Sigmoid colon (tissue), 7 donors: ENCODE data around the gene SLC5A2. TPM values are rescaled to one million over a fixed set of nuclear protein-coding genes. Genes with fewer than 3 reads are reported as not detected.
A peak's percentile ranks its signal among the peaks of the same experiment; 100 is the strongest.
"Not testable (repeated sequence)": the region's sequence is repeated elsewhere in the genome, so short reads cannot be mapped to it uniquely, and the experiment has no call there.

Experiments
- DNase-seq: peaks from one replicate; pipeline ENCODE4 v3.0.0-alpha.2; 2019
- H3K27ac ChIP-seq, 4 donors: fragments of 200-600 bp; sonication (generic); one replicate each; pipeline ENCODE4 v1.5.1; 2016 to 2019; ENCODE audit warnings: mild to moderate bottlenecking in 1 of 4
- H3K27me3 ChIP-seq, 3 donors: fragments of 200-600 bp; sonication (generic); one replicate each; pipeline ENCODE4 v1.5.1; 2019; ENCODE audit warnings: mild to moderate bottlenecking in 1 of 3
- H3K36me3 ChIP-seq, 4 donors: fragments of 200-600 bp; sonication (generic); one replicate each; pipeline ENCODE4 v1.5.1; 2016 to 2019
- H3K4me1 ChIP-seq, 4 donors: fragments of 200-600 bp; sonication (generic); one replicate each; pipeline ENCODE4 v1.5.1; 2017 to 2019
- H3K4me3 ChIP-seq, 4 donors: fragments of 200-600 bp; sonication (generic); one replicate each; pipeline ENCODE4 v1.5.1; 2017 to 2019; ENCODE audit warnings: mild to moderate bottlenecking in 2 of 4, moderate library complexity in 1 of 4
- H3K9me3 ChIP-seq, 4 donors: fragments of 200-600 bp in 3 of 4; sonication (generic) in 3 of 4; one replicate each; pipeline versions ENCODE4 v1.5.1 to v1.6.1; 2013 to 2019
- EP300 ChIP-seq, 4 donors: sonication (generic); formaldehyde crosslinking; IDR thresholded peaks; one replicate each; pipeline ENCODE4 v1.6.1; 2017; ENCODE audit warnings: antibody characterized with exemption in 4 of 4
- POLR2A ChIP-seq, 2 donors: fragments of 450-650 bp; IDR thresholded peaks; one replicate each; pipeline ENCODE4 v1.6.1; 2016; ENCODE audit warnings: antibody characterized with exemption in 2 of 2, mild to moderate bottlenecking in 2 of 2, moderate library complexity in 2 of 2
- POLR2AphosphoS5 ChIP-seq, 4 donors: sonication (generic); formaldehyde crosslinking; IDR thresholded peaks; one replicate each; pipeline ENCODE4 v1.6.1; 2017; ENCODE audit warnings: antibody characterized with exemption in 4 of 4
- WGBS, 2 donors: extraction: QIAGEN DNeasy Blood & Tissue Kit; methylation state at CpG; one replicate each; pipeline ENCODE4 v1.1.7; 2013; 5-methylcytosine and 5-hydroxymethylcytosine counted together
- intact Hi-C: fragments of 100-400 bp; cut with DNase I; formaldehyde crosslinking; loops from one replicate; pipeline ENCODE4 v1.15.1; 2023
- polyA plus RNA-seq, 3 donors: library from polyadenylated mRNA; stranded (reverse); fragments of 200-250 nt; gene quantifications; one replicate each; pipeline ENCODE4 v1.2.3, GENCODE V29; 2013
- total RNA-seq, 4 donors: library from RNA; depleted of rRNA; stranded (reverse); fragments of >200 nt; gene quantifications; one replicate each; pipeline ENCODE4 v1.1.0, GENCODE V29; 2016
- TF ChIP-seq, protein P1 (sequence below), 4 experiments: fragments of 450-650 bp in 3 of 4; fragments of 200-600 bp in 1 of 4; IDR thresholded peaks; one replicate each; pipeline ENCODE4 v1.5.1; 2016 to 2019; ENCODE audit warnings: antibody characterized with exemption in 4 of 4, mild to moderate bottlenecking in 3 of 4, moderate library complexity in 2 of 4
- donor health status: healthy with polysubstance abuse.
- donor health status: Bipolar disorder and iron deficiency.
- donor health status: healthy.

Gene SLC5A2
- total RNA-seq = 1 to 10 TPM in 1 of 4 donors, under 1 TPM in 3; 0.49 to 1.1 (median 0.70) TPM
- 1 to 10 TPM in 2 of 3 donors, under 1 TPM in 1; 0.60 to 1.9 (median 1.2) TPM for polyA plus RNA-seq

DNA sequence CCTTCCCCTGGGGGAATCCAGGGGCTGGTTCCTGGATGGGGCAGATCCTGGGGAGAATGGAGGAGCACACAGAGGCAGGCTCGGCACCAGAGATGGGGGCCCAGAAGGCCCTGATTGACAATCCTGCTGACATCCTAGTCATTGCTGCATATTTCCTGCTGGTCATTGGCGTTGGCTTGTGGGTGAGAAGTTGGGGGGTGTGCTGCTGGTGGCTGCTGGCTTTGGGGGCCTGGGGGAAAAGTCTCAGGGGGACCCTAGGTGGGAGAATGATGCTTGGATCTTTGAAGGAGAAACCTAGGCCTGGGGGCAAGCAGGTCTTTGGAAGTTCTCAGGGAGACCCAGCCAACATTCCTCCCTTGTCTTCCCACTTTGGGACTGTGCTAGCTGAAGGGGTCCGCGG is at the start of gene SLC5A2:
Gene SLC5A2, plus strand, starts transcription at position 43 of the 400 bp plus-strand sequence. Its CDS starts 14 bp downstream, at position 57.
- H3K4me1 ChIP-seq = peaks cover 0 to 25% (median 17%) of the 10 kb centered on the region in 4 donors
- TF ChIP-seq EP300 (IDR thresholded peaks at IDR 0.05) (no peak), POLR2AphosphoS5 (IDR thresholded peaks at IDR 0.05) (no peak), POLR2A (IDR thresholded peaks at IDR 0.05) (no peak)
- TF ChIP-seq, protein P1, sequence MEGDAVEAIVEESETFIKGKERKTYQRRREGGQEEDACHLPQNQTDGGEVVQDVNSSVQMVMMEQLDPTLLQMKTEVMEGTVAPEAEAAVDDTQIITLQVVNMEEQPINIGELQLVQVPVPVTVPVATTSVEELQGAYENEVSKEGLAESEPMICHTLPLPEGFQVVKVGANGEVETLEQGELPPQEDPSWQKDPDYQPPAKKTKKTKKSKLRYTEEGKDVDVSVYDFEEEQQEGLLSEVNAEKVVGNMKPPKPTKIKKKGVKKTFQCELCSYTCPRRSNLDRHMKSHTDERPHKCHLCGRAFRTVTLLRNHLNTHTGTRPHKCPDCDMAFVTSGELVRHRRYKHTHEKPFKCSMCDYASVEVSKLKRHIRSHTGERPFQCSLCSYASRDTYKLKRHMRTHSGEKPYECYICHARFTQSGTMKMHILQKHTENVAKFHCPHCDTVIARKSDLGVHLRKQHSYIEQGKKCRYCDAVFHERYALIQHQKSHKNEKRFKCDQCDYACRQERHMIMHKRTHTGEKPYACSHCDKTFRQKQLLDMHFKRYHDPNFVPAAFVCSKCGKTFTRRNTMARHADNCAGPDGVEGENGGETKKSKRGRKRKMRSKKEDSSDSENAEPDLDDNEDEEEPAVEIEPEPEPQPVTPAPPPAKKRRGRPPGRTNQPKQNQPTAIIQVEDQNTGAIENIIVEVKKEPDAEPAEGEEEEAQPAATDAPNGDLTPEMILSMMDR (IDR thresholded peaks at IDR 0.05) = no peak
- 91% methylated on average over 4 of the region's 4 CpGs for WGBS, 2 donors
- H3K27ac ChIP-seq = no peak within 1 kb of the TSS
- peaks cover 0 to 3% (median 0%) of the 10 kb centered on the region in 4 donors for H3K9me3 ChIP-seq
- H3K4me3 ChIP-seq = no peak within 1 kb of the TSS
- no peak for DNase-seq
- intact Hi-C loops = no loop called here
- H3K36me3 ChIP-seq = peaks cover under 1 to 11% (median 2%) of the 10 kb centered on the region in 4 donors
- H3K27me3 ChIP-seq = peaks cover 17 to 33% (median 29%) of the 10 kb centered on the region in 3 donors

DNA sequence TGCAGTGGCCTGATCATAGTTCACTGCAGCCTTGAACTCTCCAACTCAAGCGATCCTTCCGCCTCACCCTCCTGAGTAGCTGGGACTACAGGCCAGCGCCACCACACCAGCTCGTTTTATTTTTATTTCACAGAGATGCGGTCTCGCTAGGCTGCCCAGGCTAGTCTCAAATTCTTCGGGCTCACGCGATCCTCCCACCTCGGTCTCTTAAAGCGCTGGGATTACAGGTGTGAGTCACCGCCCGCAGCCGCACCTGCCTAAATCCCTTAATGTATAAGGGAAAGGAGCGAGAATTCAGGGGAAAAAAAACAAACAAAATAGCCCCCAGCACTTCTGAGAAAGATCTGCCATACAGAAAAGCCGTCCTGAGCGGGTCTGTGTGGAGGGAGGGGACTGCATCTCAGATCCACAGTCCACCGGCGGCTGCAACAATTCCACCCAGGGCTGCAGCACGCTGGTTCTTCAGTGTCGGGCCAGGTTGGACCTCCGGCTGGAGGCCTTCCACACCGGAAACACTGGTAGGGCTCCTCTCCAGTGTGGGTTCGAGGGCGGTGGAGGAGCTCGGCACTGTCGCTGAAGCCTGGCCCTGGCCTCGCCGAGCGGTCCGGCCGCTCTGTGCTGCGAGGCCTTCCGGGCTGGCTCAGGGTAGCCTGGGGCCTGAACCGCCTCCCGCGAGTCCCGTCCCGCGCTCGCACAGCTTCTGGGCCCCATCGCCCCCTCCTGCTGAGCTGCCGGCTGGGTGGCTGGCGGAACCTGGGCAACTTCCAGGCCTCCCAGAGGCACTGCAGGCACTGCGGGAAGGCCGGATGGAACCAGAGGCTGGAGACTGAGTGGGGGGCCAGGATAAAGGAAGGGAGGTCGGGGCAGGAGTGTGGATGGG is 47.3 kb upstream of the SLC5A2 start:
- intact Hi-C loops = no loop called here
- TF ChIP-seq POLR2AphosphoS5 (IDR thresholded peaks at IDR 0.05) (no peak), EP300 (IDR thresholded peaks at IDR 0.05) (no peak)

DNA sequence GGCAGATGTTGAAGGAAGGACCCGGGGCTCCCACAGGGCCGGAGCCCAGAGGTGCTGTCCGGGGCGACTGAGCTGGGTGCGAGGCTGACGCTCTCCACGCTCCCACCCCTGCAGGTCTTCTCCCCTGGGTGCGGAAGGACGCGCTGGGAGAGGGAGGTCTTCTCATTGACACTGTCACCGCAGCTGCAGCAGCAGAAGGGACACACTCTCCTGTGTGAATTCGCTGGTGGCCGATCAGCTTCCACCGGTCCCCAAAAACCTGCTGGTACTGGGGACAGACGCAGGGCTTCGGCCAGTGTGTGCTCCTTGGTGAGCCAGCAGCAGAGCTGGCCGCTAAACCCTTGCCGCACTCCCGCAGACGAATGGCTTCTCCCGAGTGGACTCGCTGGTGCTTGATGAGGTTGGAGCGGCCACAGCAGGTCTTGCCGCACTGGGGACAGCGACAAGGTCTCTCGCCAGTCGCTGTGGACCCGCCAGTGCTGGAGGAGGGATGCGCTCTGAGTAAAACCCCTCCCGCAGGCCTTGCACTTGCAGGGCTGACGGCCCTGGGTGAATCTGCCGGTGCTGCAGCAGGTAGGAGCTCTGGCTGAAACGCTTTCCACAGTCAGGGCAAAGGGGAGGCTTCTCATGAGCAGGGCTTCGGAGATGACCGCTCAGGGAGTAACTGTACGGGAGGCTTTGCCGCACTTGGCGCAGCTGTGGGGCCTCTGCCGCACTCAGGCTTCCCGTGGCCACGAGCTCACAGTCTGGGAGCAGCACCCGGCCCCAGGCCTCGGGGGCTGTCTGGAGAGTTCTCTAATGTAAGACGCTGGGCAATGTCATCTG is 46.5 kb upstream of the SLC5A2 start:
- H3K27me3 ChIP-seq = no peaks in the 10 kb centered on the region
- intact Hi-C loops = no loop called here
- H3K4me1 ChIP-seq = no peaks in the 10 kb centered on the region
- H3K27ac ChIP-seq = no peak overlapping the region
- peak; percentile 34 for DNase-seq
- TF ChIP-seq, protein P1 (IDR thresholded peaks at IDR 0.05) = no peak
- TF ChIP-seq EP300 (IDR thresholded peaks at IDR 0.05) = no peak
- TF ChIP-seq POLR2AphosphoS5 (IDR thresholded peaks at IDR 0.05) = no peak
- no peak for TF ChIP-seq POLR2A (IDR thresholded peaks at IDR 0.05)
- no peak overlapping the region for H3K4me3 ChIP-seq
- H3K36me3 ChIP-seq = no peaks in the 10 kb centered on the region
- H3K9me3 ChIP-seq = no peaks in the 10 kb centered on the region
- 95 to 96% methylated on average over 44 of the region's 44 CpGs for WGBS, 2 donors

More for the DNA sequence above, 47.3 kb upstream of the SLC5A2 start:
- DNase-seq = peak; percentile 44
- H3K27ac ChIP-seq = no peak overlapping the region
- no peaks in the 10 kb centered on the region for H3K36me3 ChIP-seq
- H3K9me3 ChIP-seq = no peaks in the 10 kb centered on the region
- no peaks in the 10 kb centered on the region for H3K27me3 ChIP-seq
- H3K4me3 ChIP-seq = no peak overlapping the region
- 95 to 96% methylated on average over 47 of the region's 47 CpGs for WGBS, 2 donors
- H3K4me1 ChIP-seq = no peaks in the 10 kb centered on the region

DNA sequence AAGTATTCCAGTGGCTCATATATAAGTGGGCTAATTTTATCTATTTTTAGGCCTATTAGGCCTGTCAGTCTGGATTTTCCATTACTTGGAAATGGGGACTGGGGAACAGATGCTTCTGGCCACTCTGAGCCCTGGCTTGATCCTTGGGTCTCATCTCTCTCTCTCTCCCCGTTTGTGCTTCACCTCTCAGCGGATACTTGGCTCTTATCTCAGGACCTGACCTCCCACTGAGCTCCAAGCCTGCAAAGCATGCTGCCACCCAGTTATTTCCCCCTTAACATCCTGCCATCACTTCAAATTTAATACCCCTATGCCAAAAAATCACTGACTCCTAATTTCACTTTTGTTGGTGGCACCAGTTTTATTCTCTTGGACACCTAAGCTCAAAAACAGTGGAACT is 44.5 kb upstream of the SLC5A2 start:
- intact Hi-C loops = no loop called here
- Histone ChIP-seq H3K9me3 (no peaks in the 10 kb centered on the region), H3K4me3 (no peak overlapping the region), H3K36me3 (no peaks in the 10 kb centered on the region), H3K27ac (no peak overlapping the region), H3K27me3 (no peaks in the 10 kb centered on the region), H3K4me1 (peaks cover 0 to 12% (median 7%) of the 10 kb centered on the region in 4 donors)
- peak; percentile 25 for DNase-seq
- TF ChIP-seq EP300 (IDR thresholded peaks at IDR 0.05) = no peak
- TF ChIP-seq, protein P1 (IDR thresholded peaks at IDR 0.05) = no peak
- TF ChIP-seq POLR2A (IDR thresholded peaks at IDR 0.05) = no peak
- no peak for TF ChIP-seq POLR2AphosphoS5 (IDR thresholded peaks at IDR 0.05)
- WGBS, 2 donors = 81 to 83% methylated on average over 2 of the region's 2 CpGs

DNA sequence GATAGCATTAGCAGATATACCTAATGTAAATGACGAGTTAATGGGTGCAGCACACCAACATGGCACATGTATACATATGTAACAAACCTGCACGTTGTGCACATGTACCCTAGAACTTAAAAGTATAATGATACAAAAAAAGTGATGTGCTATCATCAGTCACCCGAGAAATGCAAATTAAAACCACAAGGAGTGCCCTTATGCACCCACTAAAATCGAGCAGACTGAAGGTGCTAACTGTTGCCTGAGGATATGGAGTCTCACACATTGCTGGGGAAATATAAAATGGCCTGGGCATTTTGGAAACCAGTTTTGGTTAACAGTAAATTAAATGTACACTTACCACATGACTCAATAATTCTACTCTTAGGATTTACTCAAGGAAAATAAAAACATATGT is 43.9 kb upstream of the SLC5A2 start:
- intact Hi-C loops, H3K4me3 ChIP-seq, H3K27ac ChIP-seq, DNase-seq, H3K27me3 ChIP-seq, H3K36me3 ChIP-seq, H3K9me3 ChIP-seq: not testable (repeated sequence)
- peaks cover 0 to 12% (median 7%) of the 10 kb centered on the region in 4 donors for H3K4me1 ChIP-seq
- 41 to 43% methylated on average over 3 of the region's 4 CpGs for WGBS, 2 donors
